Activated naive CD8-positive, alpha-beta T cell treated with anti-CD3 and anti-CD28 coated beads, Interleukin-2, amount 50 U/mL, for 16 hours (primary cell): ENCODE data around the gene TOP3B.

Source experiments
- DNase-seq: peaks from one replicate; pipeline ENCODE4 v3.0.0-alpha.2; 2020; ENCODE audit warnings: low read depth, low spot score

TOP3B gene

DNA sequence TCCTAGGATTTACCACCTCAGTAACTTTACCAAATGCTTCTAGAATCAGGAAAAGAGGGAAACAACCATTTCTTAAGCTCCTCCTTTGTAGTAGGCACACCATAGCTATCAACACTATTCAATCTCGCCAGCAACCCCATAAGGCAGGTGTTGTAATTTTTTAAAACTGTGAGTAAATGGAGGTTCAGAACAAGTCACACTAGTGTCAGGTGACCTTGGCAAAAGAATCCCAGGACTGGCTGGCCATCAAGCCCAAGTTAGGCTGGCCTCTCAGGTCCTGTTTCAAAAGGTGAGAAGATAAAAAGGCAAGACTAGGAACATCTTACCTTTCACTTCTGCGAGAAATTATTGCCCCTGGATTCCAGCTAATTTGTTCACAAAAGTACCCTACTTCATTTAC lies 713 bp downstream of the TOP3B start:
- no peak for DNase-seq

GRCh38 chr22:21980547-21980946 lies 2.0 kb downstream of the TOP3B start:
- DNase-seq: no peak

DNA sequence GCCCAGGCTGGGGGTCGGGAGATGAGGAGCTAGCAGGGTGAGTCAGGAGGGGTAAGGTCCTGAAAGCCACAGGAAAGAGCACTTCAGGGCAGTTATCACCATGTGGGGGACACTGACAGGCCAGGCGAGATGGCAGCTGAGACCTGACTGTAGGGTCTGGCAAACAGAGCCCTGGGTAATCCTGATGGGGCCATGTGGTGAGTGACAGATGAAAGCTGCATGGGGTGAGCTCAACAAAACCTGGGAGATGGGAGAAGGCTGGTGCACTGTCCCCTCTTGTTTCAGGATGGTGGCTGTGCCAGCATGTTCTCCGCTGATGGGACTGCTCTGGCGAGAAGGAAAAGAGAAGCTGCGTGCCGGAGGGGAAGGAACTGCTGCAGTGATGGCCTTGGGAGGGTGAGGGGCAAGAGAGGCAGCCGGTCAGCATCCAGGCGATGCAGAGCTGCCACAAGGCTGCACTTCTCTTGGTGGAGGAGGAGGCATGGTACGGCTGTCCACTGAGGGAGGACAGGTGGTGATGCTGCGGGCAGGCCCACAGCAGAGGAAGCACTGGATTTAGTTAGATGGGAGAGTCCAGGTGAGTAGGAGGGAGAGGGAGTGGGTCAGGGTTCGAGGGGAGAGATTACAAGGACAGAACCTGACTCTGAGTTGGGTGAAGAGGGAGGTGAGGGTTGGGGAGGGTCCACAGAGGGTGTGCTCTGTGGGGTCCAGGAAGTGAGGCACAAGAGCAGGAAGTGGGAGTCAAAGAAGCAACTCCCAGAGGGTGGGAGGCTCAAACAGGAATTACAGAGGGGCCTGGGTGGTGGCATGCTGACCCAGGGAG lies 3.8 kb downstream of the TOP3B start:
- DNase-seq: no peak

- no peak for DNase-seq
Observed at GRCh38 chr22:21977814-21978213, 4.8 kb downstream of the TOP3B start.

DNA sequence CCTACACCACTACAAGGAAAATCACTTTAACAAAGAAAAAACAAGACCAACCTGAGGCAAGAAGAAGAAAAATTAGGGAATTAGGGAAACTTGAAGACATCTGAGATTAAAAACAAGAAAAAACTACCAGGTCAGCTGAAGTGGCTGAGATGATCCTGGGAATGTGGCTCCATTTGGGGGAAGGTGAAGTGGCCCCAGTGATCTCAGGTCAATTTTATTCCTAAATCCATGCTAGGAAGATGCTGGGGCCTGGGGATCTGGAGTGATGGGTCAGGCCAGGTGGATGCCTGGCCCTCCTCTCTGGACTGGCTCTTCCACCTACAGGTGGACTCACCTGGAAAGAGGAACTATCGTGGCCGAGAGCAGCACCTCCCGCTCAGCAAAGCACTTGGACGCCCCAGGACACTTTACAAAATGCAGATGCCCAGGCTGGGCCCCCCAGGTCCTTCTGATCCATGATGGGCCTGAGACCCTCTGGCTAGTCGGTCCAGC lies 6.7 kb downstream of the TOP3B start:
- DNase-seq: no peak

DNA sequence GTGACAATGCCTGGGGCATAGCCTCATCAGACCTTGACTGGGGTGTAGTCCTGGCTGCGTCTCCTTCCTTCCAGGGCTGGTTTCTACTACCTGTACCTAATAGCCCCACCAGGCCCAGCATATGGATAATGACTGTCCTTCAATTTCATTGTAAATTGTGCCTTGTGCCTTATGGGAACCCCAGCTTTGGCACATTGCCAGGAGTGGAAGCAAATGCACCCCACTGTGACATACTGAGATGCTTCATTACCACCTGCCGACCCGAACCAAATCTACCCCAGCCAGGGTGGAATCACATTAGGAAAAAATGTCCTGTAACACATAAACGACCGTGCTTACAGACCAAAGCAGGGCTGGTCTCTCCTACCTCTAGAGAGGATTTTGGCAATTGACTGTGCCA lies 7.3 kb downstream of the TOP3B start:
- no peak for DNase-seq

DNA sequence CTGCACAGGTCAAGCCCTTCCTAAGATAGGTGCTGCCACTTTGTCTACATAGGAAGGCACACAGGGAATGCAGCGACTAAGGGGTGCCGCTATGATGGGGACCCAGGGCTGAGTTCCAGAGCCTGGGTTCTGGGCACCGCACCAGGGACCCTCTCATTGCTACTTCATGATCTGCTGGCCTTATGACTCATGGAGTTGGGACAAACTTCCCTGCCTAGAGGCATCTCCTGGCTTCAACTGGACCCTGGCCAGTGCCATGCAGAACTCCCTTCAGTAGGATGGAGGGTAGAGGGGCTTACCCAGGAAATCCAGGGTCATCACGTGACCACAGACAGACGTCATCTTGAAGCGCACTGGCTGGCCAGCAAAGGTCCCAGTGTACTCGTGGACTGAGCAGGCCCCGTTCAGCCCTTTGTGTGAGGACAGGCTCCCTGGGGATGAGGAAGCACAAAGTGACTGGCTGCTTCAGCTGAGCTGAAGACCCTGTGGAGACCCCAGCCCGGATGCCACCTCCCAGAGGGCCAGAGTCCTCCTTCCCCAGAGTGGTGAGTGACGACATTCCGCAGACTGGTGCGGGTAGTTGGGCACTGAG lies 8.4 kb downstream of the TOP3B start:
- DNase-seq: no peak

- DNase-seq: no peak
Observed at GRCh38 chr22:21972806-21973205, 9.8 kb downstream of the TOP3B start.

- DNase-seq: peak; percentile 21
Observed at GRCh38 chr22:21972293-21972779, 10.3 kb downstream of the TOP3B start.

- DNase-seq: no peak
Observed at GRCh38 chr22:21971858-21972275, 10.7 kb downstream of the TOP3B start.

- no peak for DNase-seq
Observed at GRCh38 chr22:21970800-21971617, 11.6 kb downstream of the TOP3B start.

DNA sequence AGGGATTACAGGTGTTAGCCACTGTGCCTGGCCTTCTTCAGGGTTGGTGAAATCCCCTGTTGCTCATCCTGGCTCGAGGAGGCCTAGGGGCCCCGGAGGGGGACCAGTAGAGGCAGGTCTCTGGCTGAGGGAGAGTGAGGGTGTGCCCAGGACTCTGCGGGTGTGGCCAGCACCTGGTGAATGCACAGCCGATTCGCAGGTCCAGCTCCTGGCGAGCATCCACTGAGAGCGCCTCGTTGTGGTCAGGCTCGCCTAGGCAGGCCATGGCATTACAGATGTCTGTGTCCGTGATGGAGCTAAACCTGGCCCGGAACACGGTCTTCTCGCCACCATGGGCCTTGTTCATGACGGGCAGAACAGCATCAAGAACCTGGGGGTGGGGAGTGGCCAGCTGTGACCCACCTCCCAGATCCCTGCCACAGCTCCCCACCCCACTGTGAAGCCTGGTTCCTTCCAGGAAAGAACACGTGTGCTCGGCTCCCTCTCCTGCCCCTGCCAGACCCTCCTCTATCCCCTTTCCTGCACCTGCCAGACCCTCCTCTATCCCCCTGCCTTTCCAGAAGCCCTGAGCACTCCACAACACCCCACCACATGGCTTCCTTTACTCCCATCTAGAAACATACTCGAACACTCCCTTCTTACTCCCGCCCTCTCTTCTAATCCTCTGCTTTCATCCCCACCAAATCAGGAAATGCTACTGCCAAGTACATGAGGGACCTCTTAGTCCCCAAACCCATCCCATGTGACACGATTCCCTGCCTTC lies 12.4 kb downstream of the TOP3B start:
- no peak for DNase-seq

DNA sequence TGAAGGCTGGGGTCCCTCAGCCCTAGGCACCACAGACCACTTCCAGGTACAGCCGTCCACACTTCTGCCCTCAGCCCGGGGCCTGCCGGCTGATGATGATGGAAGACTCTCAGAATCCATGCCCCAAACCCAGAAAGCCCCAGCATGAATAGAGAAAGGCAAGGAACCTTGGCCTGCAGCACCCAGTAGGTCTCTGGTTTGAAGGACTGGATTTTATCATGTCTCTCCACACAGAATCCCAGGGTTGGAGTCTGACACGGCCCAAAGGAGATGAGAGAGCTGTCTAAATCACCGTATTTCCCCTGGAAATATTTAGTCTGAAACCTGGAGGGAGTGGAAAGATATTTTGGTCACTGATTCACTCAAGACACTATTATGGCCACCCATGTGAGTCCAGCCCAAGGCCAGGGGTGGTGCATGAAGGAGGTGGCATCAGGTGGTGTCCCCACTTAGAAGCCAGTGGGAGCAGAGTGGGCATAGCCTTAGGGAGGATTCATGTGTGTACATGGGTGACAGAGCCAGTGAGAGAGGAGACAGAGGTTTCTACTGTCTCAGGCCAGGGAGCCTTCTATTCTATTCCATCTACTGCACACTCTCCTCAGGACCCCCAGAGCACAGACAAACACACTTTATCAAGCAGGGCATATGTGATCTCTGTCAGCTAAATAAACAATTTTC lies 14.0 kb downstream of the TOP3B start:
- no peak for DNase-seq

DNA sequence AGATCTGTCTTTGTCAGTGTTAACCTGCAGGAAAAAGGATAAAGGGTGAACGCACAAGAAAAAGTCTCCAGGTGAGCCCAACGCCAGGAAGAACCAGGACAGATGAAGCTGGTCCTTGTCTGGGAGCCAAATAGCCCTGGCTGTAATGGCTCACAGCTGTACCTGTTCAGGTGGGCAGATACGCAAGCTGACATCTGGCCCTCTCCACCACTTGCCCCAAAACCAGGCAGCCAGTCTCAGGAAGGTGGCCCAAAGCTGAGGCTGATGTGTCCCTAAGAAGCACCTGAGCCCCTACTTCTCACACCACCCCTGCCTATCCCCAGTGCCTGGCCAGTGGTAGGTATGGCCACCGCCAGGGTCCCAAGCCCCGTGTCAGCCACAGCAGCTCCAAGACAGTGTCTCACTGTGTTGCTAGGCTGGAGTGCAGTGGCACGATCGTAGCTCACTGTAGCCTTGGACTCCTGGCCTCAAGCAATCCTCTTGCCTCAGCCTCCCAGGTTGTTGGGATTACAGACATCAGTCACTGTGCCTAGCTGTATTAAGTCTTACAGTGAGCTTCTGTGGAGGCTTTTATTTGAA lies 14.8 kb downstream of the TOP3B start:
- no peak for DNase-seq

GRCh38 chr22:21966643-21967516 lies 15.7 kb downstream of the TOP3B start:
- DNase-seq: no peak

DNA sequence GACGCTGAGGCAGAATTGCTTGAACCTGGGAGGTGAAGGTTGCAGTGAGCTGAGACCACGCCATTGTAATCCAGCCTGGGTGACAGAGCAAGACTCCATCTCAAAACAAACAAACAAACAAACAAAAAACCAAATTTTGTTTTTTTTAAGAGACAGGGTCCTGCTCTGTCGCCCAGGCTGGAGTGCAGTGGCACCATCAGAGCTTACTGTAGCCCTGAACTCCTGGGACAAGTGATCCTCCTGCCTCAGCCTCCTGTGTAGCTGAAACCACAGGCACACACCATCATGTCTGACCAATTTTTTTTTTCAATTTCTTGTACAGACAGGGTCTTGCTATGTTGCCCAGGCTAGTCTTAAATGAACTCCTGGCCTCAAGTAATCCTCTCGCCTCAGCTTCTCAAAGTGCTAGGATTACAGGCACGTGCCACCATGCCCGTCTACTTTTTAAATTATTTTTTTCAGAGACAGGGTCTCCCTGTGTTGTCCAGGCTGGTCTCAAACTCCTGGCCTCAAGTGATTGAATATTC lies 16.8 kb downstream of the TOP3B start:
- DNase-seq: no peak

GRCh38 chr22:21964918-21965484 lies 17.6 kb downstream of the TOP3B start:
- DNase-seq: no peak

DNA sequence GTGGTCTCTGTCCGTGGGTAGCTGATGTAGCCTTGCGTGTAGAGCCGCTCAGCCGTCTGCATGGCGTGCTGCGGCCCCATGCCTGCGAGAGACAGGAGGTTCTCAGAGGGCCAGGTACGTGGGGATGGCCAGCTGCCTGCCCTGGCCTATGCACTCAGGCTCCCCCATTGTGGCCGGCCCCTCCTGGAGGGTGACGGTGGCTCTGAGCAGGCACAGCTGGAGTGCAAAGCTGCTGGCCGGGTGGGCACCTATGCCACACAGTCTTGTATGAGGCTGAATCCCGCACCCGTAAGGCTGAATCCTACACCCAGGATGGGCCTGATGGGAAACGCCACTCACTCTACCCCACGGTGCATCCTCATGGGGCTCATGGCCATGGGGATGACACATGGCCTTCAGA lies 18.4 kb downstream of the TOP3B start:
- DNase-seq: no peak

GRCh38 chr22:21963790-21964211 lies 18.8 kb downstream of the TOP3B start:
- DNase-seq: no peak
